ENCODE data around the gene ANKRD29. TPM values are rescaled to one million over a fixed set of nuclear protein-coding genes. Genes with fewer than 3 reads are reported as not detected.

Gene ANKRD29
- total and polyA plus RNA-seq, 9 of the 15 experiments (the other 6 are each of a cell fraction or from before 2014, with no cell fraction given): 0.36 TPM; not detected in 8

GRCh38 chr18:23683671-23684070, 21.0 kb upstream of the ANKRD29 start:
- intact Hi-C loops (cut with micrococcal nuclease) (no loop called here), in situ Hi-C loops (cut with MboI) (no loop called here)
- Histone ChIP-seq H3K9me1 (ENCODE audit: control insufficient read depth, insufficient read depth, low read length) (no peaks in the 10 kb centered on the region), H3K4me2 (ENCODE audit: insufficient read depth, low read length) (no peak overlapping the region), H3K4me3 (no peak overlapping the region), H3K27ac (ENCODE audit: extremely low read depth, low read depth, low read length) (no peak overlapping the region), H3K9ac (ENCODE audit: insufficient read depth in 1 of 2, low read depth in 2 of 2, low read length in 2 of 2) (no peak overlapping the region), H3K36me3 (ENCODE audit: control insufficient read depth, insufficient read depth, low read length) (no peaks in the 10 kb centered on the region), H3K4me1 (replicated peaks in 1 of 2; ENCODE audit: control insufficient read depth in 2 of 2, insufficient read depth in 2 of 2, low read length in 2 of 2) (no peaks in the 10 kb centered on the region), H3K79me2 (ENCODE audit: control insufficient read depth, insufficient read depth, low read length) (no peaks in the 10 kb centered on the region), H3K27me3 (ENCODE audit: control insufficient read depth in 2 of 2, insufficient read depth in 2 of 2, low read length in 2 of 2) (peaks cover 5 to 8% of the 10 kb centered on the region in 2 experiments; a peak in 4 of 5 replicates), H4K20me1 (replicated peaks; ENCODE audit: control insufficient read depth, insufficient read depth, low read length) (no peaks in the 10 kb centered on the region), H3K9me3 (replicated peaks; ENCODE audit: control insufficient read depth, insufficient read depth, low read depth, low read length) (no peaks in the 10 kb centered on the region), H2AFZ (ENCODE audit: low read depth, low read length) (no peak overlapping the region)
- ChIA-PET CTCF (ENCODE audit: low intra/inter-chr PET ratio) (no interaction called here), POLR2A (interaction anchor here (0.5 kb wide), 1 partner anchor 1120 kb away, joined by 3 read pairs; no protein-coding TSS in a partner anchor)
- DNase-seq (ENCODE audit: extremely low read depth in 1 of 4, low spot score in 3 of 4) (no peak), ATAC-seq (no peak), FAIRE-seq (no peak)
- WGBS (ENCODE audit: insufficient coverage, low coverage, missing lambda C conversion rate): 0% methylated on average over 3 of the region's 3 CpGs
- no TSS peak for BruUV-seq (replicated peaks)
- no peak for TF ChIP-seq PBX2 (CRISPR knock-in tag; IDR thresholded peaks at IDR 0.05; ENCODE audit: low read depth)
- TF ChIP-seq PBX2 (tag; conservative IDR thresholded peaks at IDR 0.05; ENCODE audit: low read depth): no peak
- TF ChIP-seq HDAC1 (IDR thresholded peaks at IDR 0.05): no peak
- no peak for TF ChIP-seq XRCC3 (IDR thresholded peaks at IDR 0.05)
- TF ChIP-seq GATA2 (CRISPR knock-in tag; IDR thresholded peaks at IDR 0.05): no peak
- no peak for TF ChIP-seq ARID4B (CRISPR knock-in tag; IDR thresholded peaks at IDR 0.05)
- no peak for TF ChIP-seq TCF3 (CRISPR knock-in tag; IDR thresholded peaks at IDR 0.05)
- TF ChIP-seq ARNT (IDR thresholded peaks at IDR 0.05): no peak
- TF ChIP-seq SMARCA5 (IDR thresholded peaks at IDR 0.05): no peak
- TF ChIP-seq TEAD1 (CRISPR knock-in tag; IDR thresholded peaks at IDR 0.05): no peak
- TF ChIP-seq TRIM25 (IDR thresholded peaks at IDR 0.05; ENCODE audit: borderline replicate concordance): no peak
- TF ChIP-seq ZNF785 (CRISPR knock-in tag; IDR thresholded peaks at IDR 0.05): no peak
- no peak for TF ChIP-seq JUNB (CRISPR knock-in tag; conservative IDR thresholded peaks at IDR 0.05)
- no peak for TF ChIP-seq SREBF1 (IDR thresholded peaks at IDR 0.05; ENCODE audit: borderline replicate concordance, low read depth, low read length)
